B cell (primary cell): ENCODE results near the gene KIF22. TPM values are rescaled to one million over a fixed set of nuclear protein-coding genes. Genes with fewer than 3 reads are reported as not detected.

Experiments used
- ATAC-seq: fragments of 200-7000 bp; cut with Tn5 transposase; one replicate; pipeline ENCODE4 v1.10.0; 2021; ENCODE audit warnings: low read depth, mild to moderate bottlenecking, moderate number of reproducible peaks, moderate library complexity
- CTCF ChIA-PET: fragments of 350-600 bp; sonication (Branson Sonifier 250); formaldehyde crosslinking; loops from one replicate; lab custom pipeline; 2021; ENCODE audit warnings: antibody characterized with exemption, inconsistent platforms; lab: Charles Lee
- POLR2A ChIA-PET: fragments of 350-600 bp; sonication (Branson Sonifier 250); formaldehyde crosslinking; loops from one replicate; lab custom pipeline; 2021; ENCODE audit warnings: antibody characterized with exemption; lab: Charles Lee
- DNase-seq: peaks from one replicate; pipeline ENCODE4 v3.0.0; 2013
- H2AFZ ChIP-seq: 2 replicates; pipeline ENCODE4 v1.6.1; 2012; ENCODE audit warnings: mild to moderate bottlenecking, low read depth, low read length; ENCODE audit not compliant: insufficient read depth, poor library complexity, severe bottlenecking
- H3K27ac ChIP-seq, 2 donors: 1 replicate in 1 of 2; 2 replicates in 1 of 2; pipeline ENCODE4 v1.5.1; 2012 to 2013; ENCODE audit warnings: low read length in 2 of 2, mild to moderate bottlenecking in 2 of 2, moderate library complexity in 1 of 2
- H3K27me3 ChIP-seq, 4 experiments: fragments of 200-600 bp in 1 of 4; sonication (generic) in 1 of 4; replicated peaks in 1 of 4; 1 replicate in 2 of 4; 2 replicates in 2 of 4; pipeline versions ENCODE4 v1.6.1 to v1.7.0; 2013 to 2016; ENCODE audit warnings: low read length in 3 of 4, mild to moderate bottlenecking in 2 of 4, mixed read lengths in 1 of 4, moderate library complexity in 1 of 4; ENCODE audit not compliant: insufficient read depth in 4 of 4, control insufficient read depth in 3 of 4; ENCODE audit errors: control extremely low read depth in 1 of 4
- H3K36me3 ChIP-seq, 2 experiments: replicated peaks in 1 of 2; 1 replicate in 1 of 2; 2 replicates in 1 of 2; pipeline versions ENCODE4 v1.6.1 to v1.7.1; 2013; ENCODE audit warnings: low read length in 1 of 2; ENCODE audit not compliant: insufficient read depth in 2 of 2, control insufficient read depth in 1 of 2; ENCODE audit errors: control extremely low read depth in 1 of 2, extremely low read depth in 1 of 2
- H3K4me1 ChIP-seq, 2 donors: fragments of 200-600 bp in 1 of 2; sonication (generic) in 1 of 2; 1 replicate in 1 of 2; 2 replicates in 1 of 2; pipeline versions ENCODE4 v1.5.1 to v1.6.1; 2013 to 2017; ENCODE audit warnings: low read length in 2 of 2; ENCODE audit not compliant: control insufficient read depth in 2 of 2, insufficient read depth in 2 of 2
- H3K4me2 ChIP-seq: replicated peaks from 2 replicates; pipeline ENCODE3; 2012; ENCODE audit warnings: mild to moderate bottlenecking, low read depth, low read length; ENCODE audit not compliant: poor library complexity, severe bottlenecking
- H3K4me3 ChIP-seq, 5 experiments: fragments of 200-600 bp in 1 of 5; sonication (generic) in 1 of 5; 1 replicate in 3 of 5; 2 replicates in 2 of 5; pipeline versions ENCODE4 v1.5.1 to v1.7.0; 2011 to 2016; ENCODE audit warnings: low read length in 4 of 5, mild to moderate bottlenecking in 4 of 5, low read depth in 2 of 5, control low read depth in 1 of 5, moderate library complexity in 1 of 5; ENCODE audit not compliant: insufficient read depth in 1 of 5; ENCODE audit errors: control extremely low read depth in 1 of 5, extremely low read depth in 1 of 5
- H3K79me2 ChIP-seq: fragments of 200-600 bp; sonication (generic); one replicate; pipeline ENCODE4 v1.6.0; 2016; ENCODE audit warnings: low read length; ENCODE audit not compliant: control insufficient read depth, insufficient read depth
- H3K9ac ChIP-seq: fragments of 200-600 bp; sonication (generic); 2 replicates; pipeline ENCODE4 v1.6.1; 2017; ENCODE audit warnings: mild to moderate bottlenecking, low read length, moderate library complexity
- H3K9me3 ChIP-seq, 3 donors: one replicate each; pipeline versions ENCODE4 v1.6.1 to v1.7.1; 2013; ENCODE audit warnings: low read length in 2 of 3; ENCODE audit not compliant: control insufficient read depth in 2 of 3, insufficient read depth in 1 of 3; ENCODE audit errors: control extremely low read depth in 1 of 3
- H4K20me1 ChIP-seq: 2 replicates; pipeline ENCODE4 v1.6.0; 2012; ENCODE audit warnings: mild to moderate bottlenecking, low read length; ENCODE audit not compliant: insufficient read depth, control insufficient read depth, poor library complexity, severe bottlenecking
- H3K27ac Mint-ChIP-seq: one replicate; pipeline ENCODE4 v1.8.0; 2021; ENCODE audit warnings: mixed read lengths
- H3K27me3 Mint-ChIP-seq: one replicate; pipeline ENCODE4 v1.8.0; 2021; ENCODE audit warnings: mixed read lengths
- H3K4me1 Mint-ChIP-seq: one replicate; pipeline ENCODE4 v1.8.0; 2021; ENCODE audit warnings: mixed read lengths
- H3K4me3 Mint-ChIP-seq: one replicate; pipeline ENCODE4 v1.8.0; 2021; ENCODE audit warnings: mixed read lengths
- H3K9me3 Mint-ChIP-seq: one replicate; pipeline ENCODE4 v1.8.0; 2022; ENCODE audit warnings: mixed read lengths; ENCODE audit not compliant: insufficient read depth
- EZH2 ChIP-seq: IDR thresholded peaks from 2 replicates; pipeline ENCODE4 v1.6.1; 2012; ENCODE audit warnings: borderline replicate concordance, low read depth, mild to moderate bottlenecking, moderate library complexity, low read length; ENCODE audit not compliant: insufficient read depth, poor library complexity, severe bottlenecking
- WGBS: methylation state at CpG from one replicate; pipeline ENCODE4 v1.1.5; 2013; ENCODE audit warnings: missing lambda C conversion rate; ENCODE audit not compliant: insufficient coverage; 5-methylcytosine and 5-hydroxymethylcytosine counted together
- intact Hi-C: fragments of 100-400 bp; cut with micrococcal nuclease; formaldehyde crosslinking; loops from one replicate; pipeline ENCODE4 v1.10.0; 2022
- polyA plus RNA-seq: library from polyadenylated mRNA; depleted of rRNA; stranded (reverse); fragments of >200 nt; gene quantifications from 2 replicates; pipeline ENCODE4 v1.2.3, GENCODE V29; 2012
- total RNA-seq, 2 donors: library from RNA; stranded (reverse); fragments of 120-200 nt in 1 of 2; gene quantifications; 1 replicate in 1 of 2; 2 replicates in 1 of 2; pipeline versions ENCODE4 v1.2.3 to v1.2.4, GENCODE V29; 2013 to 2022
- TF ChIP-seq, protein P1 (sequence below): fragments of 200-600 bp; IDR thresholded peaks from one replicate; pipeline ENCODE4 v1.8.0; 2022; ENCODE audit warnings: antibody characterized with exemption, mild to moderate bottlenecking

KIF22 gene
- total and polyA plus RNA-seq, 2 donors (not counting 1 experiment from before 2014, with no cell fraction given): 53.9 to 57.2 TPM

DNA sequence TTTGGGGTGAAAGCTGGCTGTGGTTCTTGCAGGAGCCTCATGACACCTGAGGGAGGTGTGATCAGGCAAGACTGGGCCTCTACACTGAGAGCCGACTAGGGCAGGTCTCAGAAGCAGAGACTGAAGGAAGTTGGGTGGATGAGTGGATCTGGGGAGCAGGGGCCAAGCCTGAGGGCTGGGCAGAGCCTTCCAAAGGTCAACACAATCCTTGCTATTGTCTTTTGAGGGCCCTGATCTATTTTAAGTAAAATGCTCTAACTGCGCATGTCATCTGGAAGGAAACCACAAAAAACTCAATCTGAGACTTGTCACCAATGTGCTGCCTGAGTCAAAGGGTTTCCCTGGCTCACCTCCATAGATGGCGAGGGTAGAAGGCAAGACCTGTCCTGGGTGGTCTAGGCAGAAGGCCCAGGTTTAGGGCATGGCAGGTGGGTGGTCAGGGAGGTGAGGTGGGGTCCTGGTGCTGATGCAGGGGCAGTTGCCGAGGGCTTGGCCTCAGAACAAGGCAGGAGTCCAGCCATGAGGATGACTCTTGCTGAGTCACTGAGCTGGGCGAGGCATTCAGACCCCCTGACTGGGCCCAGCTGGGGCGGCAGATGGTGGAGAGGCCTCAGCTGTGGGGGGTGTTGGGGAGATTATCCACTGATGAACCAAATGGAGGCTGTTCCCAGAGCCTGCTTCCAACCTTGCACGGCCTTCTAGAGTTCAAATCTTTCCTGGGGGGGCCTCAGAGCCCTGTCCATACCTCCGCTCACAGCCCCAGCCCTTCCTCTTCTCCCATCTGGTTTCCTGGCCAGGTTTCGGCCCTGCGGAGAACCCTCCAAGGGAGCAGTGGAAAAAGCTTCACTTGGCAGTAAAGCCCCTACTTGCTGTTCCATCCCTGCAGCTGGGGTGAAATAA lies 34.8 kb downstream of the KIF22 start:
- no peak overlapping the region for H3K4me2 ChIP-seq
- POLR2A ChIA-PET: interaction anchor here (0.7 kb wide), 1 partner anchor 592 kb away, joined by 10 read pairs; no protein-coding TSS in a partner anchor
- peaks cover 31% of the 10 kb centered on the region for H3K4me1 Mint-ChIP-seq

More for the DNA sequence above, 34.8 kb downstream of the KIF22 start:
- Mint-ChIP-seq H3K4me3 (no peak overlapping the region), H3K27me3 (no peaks in the 10 kb centered on the region), H3K27ac (peak overlapping the region; percentile 50), H3K9me3 (no peaks in the 10 kb centered on the region)
- H4K20me1 ChIP-seq: peaks cover 89% of the 10 kb centered on the region
- CTCF ChIA-PET: interaction anchor here (1.1 kb wide), 1 partner anchor 23 kb away, joined by 3 read pairs; no protein-coding TSS in a partner anchor
- H3K4me1 ChIP-seq: peaks cover 23 to 24% of the 10 kb centered on the region in 2 donors
- H3K9ac ChIP-seq: no peak overlapping the region
- DNase-seq (no peak), ATAC-seq (no peak)
- intact Hi-C loops: no loop called here
- peaks cover 99% of the 10 kb centered on the region for H3K79me2 ChIP-seq
- peaks cover 0 to 8% of the 10 kb centered on the region in 2 experiments for H3K36me3 ChIP-seq
- no peak overlapping the region for H3K27ac ChIP-seq
- TF ChIP-seq, protein P1, sequence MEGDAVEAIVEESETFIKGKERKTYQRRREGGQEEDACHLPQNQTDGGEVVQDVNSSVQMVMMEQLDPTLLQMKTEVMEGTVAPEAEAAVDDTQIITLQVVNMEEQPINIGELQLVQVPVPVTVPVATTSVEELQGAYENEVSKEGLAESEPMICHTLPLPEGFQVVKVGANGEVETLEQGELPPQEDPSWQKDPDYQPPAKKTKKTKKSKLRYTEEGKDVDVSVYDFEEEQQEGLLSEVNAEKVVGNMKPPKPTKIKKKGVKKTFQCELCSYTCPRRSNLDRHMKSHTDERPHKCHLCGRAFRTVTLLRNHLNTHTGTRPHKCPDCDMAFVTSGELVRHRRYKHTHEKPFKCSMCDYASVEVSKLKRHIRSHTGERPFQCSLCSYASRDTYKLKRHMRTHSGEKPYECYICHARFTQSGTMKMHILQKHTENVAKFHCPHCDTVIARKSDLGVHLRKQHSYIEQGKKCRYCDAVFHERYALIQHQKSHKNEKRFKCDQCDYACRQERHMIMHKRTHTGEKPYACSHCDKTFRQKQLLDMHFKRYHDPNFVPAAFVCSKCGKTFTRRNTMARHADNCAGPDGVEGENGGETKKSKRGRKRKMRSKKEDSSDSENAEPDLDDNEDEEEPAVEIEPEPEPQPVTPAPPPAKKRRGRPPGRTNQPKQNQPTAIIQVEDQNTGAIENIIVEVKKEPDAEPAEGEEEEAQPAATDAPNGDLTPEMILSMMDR: no peak
- TF ChIP-seq EZH2: no peak
- no peak overlapping the region for H2AFZ ChIP-seq
- 71% methylated on average over 9 of the region's 10 CpGs for WGBS
- no peaks in the 10 kb centered on the region for H3K27me3 ChIP-seq
- H3K4me3 ChIP-seq: no peak overlapping the region
- no peaks in the 10 kb centered on the region for H3K9me3 ChIP-seq
